Cardiac fibroblast (primary cell): Measurements from ENCODE around the gene SLC25A52.

ENCODE experiments used
- DNase-seq, 2 donors: peaks; one replicate each; pipeline versions ENCODE4 v3.0.0 to v3.0.0-alpha.2; 2010; ENCODE audit warnings: low read depth in 2 of 2
- H3K4me3 ChIP-seq, 2 donors: replicated peaks in 1 of 2; 1 replicate in 1 of 2; 2 replicates in 1 of 2; pipeline ENCODE4 v1.5.1; 2011; ENCODE audit warnings: low read depth in 2 of 2, low read length in 2 of 2, mild to moderate bottlenecking in 2 of 2, moderate library complexity in 1 of 2
- CTCF ChIP-seq: IDR thresholded peaks from one replicate; pipeline ENCODE4 v1.5.1; 2011; ENCODE audit warnings: low read depth, mild to moderate bottlenecking, low read length, inconsistent platforms

SLC25A52 gene

GRCh38 chr18:31791817-31792579 is 31.3 kb upstream of the SLC25A52 start:
- TF ChIP-seq CTCF = no peak
- no peak overlapping the region for H3K4me3 ChIP-seq
- DNase-seq = no peak

- H3K4me3 ChIP-seq = no peak overlapping the region
- DNase-seq = no peak
- no peak for TF ChIP-seq CTCF
These were observed 28.7 kb upstream of the SLC25A52 start for GRCh38 chr18:31789409-31789808.

GRCh38 chr18:31783059-31783458 is 22.4 kb upstream of the SLC25A52 start:
- TF ChIP-seq CTCF = no peak
- no peak for DNase-seq
- no peak overlapping the region for H3K4me3 ChIP-seq

GRCh38 chr18:31778391-31778950 is 17.8 kb upstream of the SLC25A52 start:
- H3K4me3 ChIP-seq = no peak overlapping the region
- no peak for TF ChIP-seq CTCF
- no peak for DNase-seq

- H3K4me3 ChIP-seq = no peak overlapping the region
- DNase-seq = no peak
- TF ChIP-seq CTCF = no peak
These were observed 15.4 kb upstream of the SLC25A52 start for GRCh38 chr18:31776093-31776492.

- H3K4me3 ChIP-seq = no peak overlapping the region
- DNase-seq = no peak
- no peak for TF ChIP-seq CTCF
These were observed 14.3 kb upstream of the SLC25A52 start for GRCh38 chr18:31774962-31775361.

GRCh38 chr18:31774477-31774785 is 13.8 kb upstream of the SLC25A52 start:
- no peak overlapping the region for H3K4me3 ChIP-seq
- no peak for DNase-seq
- TF ChIP-seq CTCF = no peak
